ENCODE results near the gene MFNG.

Gene MFNG

DNA sequence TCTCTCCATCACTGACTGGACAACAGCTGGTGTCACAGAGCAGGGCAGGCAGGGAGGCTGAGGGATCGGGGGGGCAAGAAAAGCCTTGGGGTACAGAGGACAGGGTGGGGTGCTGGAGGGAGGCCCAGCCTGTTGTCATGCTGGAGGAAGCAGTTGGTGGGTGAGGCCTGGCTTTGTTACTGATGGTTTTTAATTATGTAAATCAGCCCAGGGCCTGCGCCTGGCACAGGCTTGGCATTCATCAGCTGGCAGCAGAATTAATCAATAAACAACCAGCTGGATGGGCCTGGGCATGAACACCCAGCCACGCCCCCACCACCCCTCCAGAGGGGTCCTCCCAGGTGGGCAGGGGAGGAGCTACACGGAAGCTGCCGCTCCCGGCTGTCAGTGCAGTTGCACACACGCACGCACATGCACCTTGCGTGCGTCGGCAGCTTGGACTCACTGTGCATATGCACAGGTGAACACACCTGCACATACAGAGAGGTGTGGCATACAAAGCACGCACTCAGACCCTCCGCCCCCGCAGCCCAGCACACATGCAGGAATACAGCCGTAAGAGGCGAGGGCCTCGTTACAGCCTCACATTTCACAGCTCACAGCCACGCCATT, 37.6 kb downstream of the MFNG start:
- DNase-seq (ENCODE audit: low spot score) = no peak

- no peak for DNase-seq (ENCODE audit: low spot score)
Observed at GRCh38 chr22:37445501-37445900, 40.7 kb downstream of the MFNG start.

GRCh38 chr22:37443977-37444376, 42.2 kb downstream of the MFNG start:
- no peak for DNase-seq (ENCODE audit: low spot score)

DNA sequence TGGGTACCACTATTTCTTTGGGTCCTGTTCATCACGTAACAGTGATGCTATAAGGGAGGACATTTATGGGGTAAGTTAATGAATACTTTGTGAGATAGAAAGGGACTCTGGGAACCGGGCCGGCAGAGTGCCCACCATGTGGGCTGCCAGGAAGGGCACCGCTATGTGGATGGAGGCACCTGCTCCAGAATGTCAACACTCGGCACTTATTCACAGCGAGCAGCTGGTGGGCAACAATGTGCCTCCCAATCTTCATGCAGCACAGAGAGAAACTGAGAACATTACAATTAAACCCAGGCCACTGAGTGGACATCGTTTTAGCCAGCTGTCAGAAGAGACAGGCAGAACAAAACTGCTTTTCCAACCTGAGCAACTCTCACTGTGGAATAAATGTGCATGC, 43.1 kb downstream of the MFNG start:
- DNase-seq (ENCODE audit: low spot score) = no peak

- DNase-seq (ENCODE audit: low spot score) = no peak
Observed at GRCh38 chr22:37442537-37442936, 43.6 kb downstream of the MFNG start.

DNA sequence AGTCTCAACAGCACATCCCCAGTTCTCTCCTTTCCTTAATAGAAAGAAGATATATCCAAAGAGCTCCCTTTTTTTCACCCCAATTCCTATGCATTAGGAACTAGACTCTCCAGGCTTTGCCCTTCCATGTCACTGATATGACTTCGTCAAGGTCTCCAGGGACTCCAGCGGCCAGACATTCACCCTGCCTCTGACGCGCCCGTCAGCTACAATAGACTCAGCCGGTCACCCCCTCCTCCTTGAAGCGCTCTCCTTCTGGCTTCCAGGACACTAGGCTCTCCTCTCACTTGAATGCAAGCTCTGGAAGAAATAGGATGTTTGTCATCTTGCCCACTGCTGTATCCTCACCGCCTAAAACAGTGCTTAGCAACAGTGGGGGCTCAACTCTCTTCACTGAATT, 44.0 kb downstream of the MFNG start:
- DNase-seq (ENCODE audit: low spot score) = no peak

DNA sequence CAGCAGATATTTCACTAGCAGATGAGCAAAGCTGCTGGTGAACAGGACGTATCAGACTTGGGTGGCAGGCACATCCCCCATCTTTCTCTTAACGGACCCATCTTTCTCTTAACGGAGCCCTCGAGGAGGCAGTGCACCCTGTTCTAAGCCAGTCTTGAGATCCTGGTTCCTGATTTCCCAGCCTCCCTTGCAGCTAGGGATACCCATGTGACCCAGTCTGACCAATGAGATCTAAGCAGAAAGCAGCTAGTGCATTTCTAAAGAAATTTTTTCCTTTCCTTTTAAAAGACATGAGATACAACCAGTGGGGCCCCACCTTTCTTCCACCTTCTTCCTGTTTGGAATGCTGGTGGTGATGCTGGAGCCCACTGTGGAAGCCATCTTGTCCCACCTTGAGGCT, 45.3 kb downstream of the MFNG start:
- no peak for DNase-seq (ENCODE audit: low spot score)

DNA sequence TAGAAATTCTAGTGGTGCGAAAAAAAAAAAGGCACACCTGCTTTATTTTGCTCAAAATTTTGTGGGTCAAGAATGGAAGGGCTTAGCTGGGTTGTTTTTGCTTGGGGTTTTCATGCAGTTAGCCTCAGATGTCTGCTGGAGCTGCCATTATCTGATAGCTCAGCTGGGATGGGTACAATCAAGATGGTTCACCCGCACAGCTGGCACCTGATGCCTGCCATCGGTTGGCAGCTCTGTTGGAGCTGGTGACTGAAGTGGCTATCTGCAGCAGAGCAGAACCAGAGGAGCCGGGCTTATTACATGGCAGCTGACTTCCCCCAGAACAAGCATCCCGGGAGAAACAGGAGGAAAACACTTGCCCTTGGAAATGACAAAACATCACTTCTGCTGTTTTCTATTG, 46.8 kb downstream of the MFNG start:
- DNase-seq (ENCODE audit: low spot score) = no peak

DNA sequence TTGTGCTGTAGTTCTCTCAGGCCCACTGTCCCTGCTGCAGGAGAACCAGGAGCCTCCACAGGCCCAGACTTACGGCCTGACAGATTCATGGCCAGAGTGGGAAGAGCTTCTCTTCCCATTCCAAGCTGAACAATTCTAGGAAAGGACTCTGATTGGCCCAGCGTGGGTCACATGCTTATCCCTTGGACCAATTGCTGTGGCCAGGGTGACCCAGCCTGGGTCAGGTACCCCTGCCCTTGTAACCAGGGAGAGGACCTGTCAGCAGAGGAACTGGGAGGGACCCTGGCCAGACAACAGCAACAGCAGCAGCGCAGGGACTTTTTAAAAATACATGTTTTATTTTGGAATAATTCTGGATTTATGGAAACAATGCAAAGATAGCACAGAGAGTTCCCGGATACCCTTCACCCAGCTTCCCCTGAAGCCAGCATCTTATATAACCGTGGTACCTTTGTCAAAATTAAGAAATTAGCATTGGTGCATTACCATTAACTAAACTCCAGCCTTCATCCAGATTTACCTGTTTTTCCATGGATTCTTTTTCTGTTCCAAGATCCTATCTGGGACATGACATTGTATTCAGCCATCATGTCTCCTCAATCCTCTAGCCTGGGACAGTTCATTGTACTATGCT, 50.1 kb downstream of the MFNG start:
- DNase-seq (ENCODE audit: low spot score) = no peak

- DNase-seq (ENCODE audit: low spot score) = no peak
Observed at GRCh38 chr22:37433786-37434185, 52.4 kb downstream of the MFNG start.

DNA sequence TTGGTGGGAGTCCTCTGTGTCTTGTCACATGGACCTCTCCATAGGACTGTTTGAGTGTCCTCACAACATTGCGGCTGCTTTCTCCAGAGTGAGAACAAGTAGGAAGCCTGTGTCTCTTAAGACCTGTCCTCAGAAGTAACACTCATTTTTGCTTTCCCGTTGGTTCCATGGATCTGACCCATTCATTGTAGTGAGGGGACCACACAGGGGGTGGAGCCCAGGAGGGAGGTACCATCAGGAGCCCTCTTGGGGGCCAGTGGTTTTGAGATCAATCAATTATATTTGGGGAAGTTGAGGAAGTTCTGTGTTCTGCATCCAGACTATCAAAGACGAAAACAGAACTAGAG, 53.5 kb downstream of the MFNG start:
- DNase-seq (ENCODE audit: low spot score) = no peak

GRCh38 chr22:37431801-37432707, 54.1 kb downstream of the MFNG start:
- no peak for DNase-seq (ENCODE audit: low spot score)

GRCh38 chr22:37431366-37431765, 54.8 kb downstream of the MFNG start:
- DNase-seq (ENCODE audit: low spot score) = no peak

DNA sequence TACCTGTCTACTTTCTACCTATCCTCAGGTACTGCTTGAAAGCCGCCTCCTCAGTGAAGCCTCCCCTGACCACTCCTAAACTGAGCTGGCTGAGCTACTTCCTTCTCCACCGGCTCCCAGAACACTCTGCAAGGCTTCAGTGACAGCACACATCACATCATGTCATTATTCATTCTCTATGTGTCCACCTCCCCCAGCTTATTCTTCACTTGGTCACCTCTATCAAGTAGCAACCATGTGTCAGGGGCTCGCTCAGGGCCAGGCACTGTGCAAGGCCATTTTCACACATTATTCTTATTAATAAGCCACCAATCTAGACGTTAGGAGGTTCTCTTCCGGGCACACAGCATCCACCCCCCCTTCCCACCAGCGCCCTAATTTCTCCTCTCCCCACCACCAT, 55.2 kb downstream of the MFNG start:
- no peak for DNase-seq (ENCODE audit: low spot score)

- DNase-seq (ENCODE audit: low spot score) = peak; percentile 78
Observed at GRCh38 chr22:37428649-37429586, 57.3 kb downstream of the MFNG start.

GRCh38 chr22:37427711-37428635, 58.2 kb downstream of the MFNG start:
- DNase-seq (ENCODE audit: low spot score) = no peak

- peak; percentile 62 for DNase-seq (ENCODE audit: low spot score)
Observed at GRCh38 chr22:37427135-37427710, 59.0 kb downstream of the MFNG start, which contains the start of gene ELFN2. Gene ELFN2, minus strand, starts transcription at chr22:37427479. Its CDS starts 51,945 bp downstream, at chr22:37375534.

DNA sequence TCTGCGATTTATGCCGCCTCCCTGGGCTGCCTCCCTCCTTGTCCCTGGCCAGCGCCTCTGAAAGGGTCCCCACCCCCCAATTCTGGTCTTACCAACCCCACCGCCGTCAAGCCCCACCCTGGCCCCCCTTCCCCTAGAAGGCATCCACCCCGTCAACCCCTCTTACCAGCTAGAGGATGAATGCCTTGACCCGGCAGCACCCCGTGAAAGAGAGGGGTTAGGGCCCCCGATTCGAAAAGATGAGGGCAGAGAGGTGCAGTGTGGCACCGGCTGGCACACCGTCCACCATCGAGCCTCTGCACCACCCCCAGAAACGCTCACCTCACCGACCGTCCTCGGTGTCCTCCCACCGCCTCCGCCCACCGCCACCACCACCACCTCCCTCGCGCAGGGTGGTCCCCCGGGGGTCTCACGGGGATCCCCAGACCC, 59.5 kb downstream of the MFNG start:
- no peak for DNase-seq (ENCODE audit: low spot score)

- DNase-seq (ENCODE audit: low spot score) = no peak
Observed at GRCh38 chr22:37425800-37426705, 60.1 kb downstream of the MFNG start.
